HEK293T (cell line): ENCODE results near the gene FN3K.
A peak's percentile ranks its signal among the peaks of the same experiment; 100 is the strongest.
"Not testable (repeated sequence)": the region's sequence is repeated elsewhere in the genome, so short reads cannot be mapped to it uniquely, and the experiment has no call there.

Experiments used
- CTCF ChIA-PET: fragments of 350-600 bp; formaldehyde crosslinking; extraction: SDS; loops from one replicate; lab custom pipeline; 2021; ENCODE audit warnings: antibody characterized with exemption, inconsistent platforms; lab: Yijun Ruan, JAX
- POLR2A ChIA-PET: fragments of 350-600 bp; formaldehyde crosslinking; extraction: SDS; loops from one replicate; lab custom pipeline; 2020; ENCODE audit warnings: antibody characterized with exemption, inconsistent platforms; lab: Yijun Ruan, JAX
- DNase-seq: peaks from one replicate; pipeline ENCODE4 v3.0.0; 2012; ENCODE audit warnings: mixed read lengths; ENCODE audit errors: extremely low spot score
- ARNT ChIP-seq: fragments of 450-650 bp; IDR thresholded peaks from 2 replicates; pipeline ENCODE4 v1.6.1; 2017; ENCODE audit warnings: mild to moderate bottlenecking
- BHLHE40 ChIP-seq: fragments of 450-650 bp; IDR thresholded peaks from 2 replicates; pipeline ENCODE4 v1.6.1; 2016; ENCODE audit warnings: mild to moderate bottlenecking, moderate library complexity, borderline replicate concordance
- CTBP1 ChIP-seq: fragments of 450-650 bp; IDR thresholded peaks from 2 replicates; pipeline ENCODE4 v1.6.1; 2016; ENCODE audit warnings: borderline replicate concordance
- ELF4 ChIP-seq: fragments of 450-650 bp; IDR thresholded peaks from 2 replicates; pipeline ENCODE4 v1.6.1; 2017; ENCODE audit warnings: antibody characterized with exemption
- FOXA1 ChIP-seq: fragments of 450-650 bp; IDR thresholded peaks from 2 replicates; pipeline ENCODE4 v1.6.1; 2016; ENCODE audit warnings: mild to moderate bottlenecking
- FOXK2 ChIP-seq: fragments of 450-650 bp; IDR thresholded peaks from 2 replicates; pipeline ENCODE4 v1.6.1; 2016; ENCODE audit warnings: mild to moderate bottlenecking
- FOXM1 ChIP-seq: fragments of 450-650 bp; IDR thresholded peaks from 2 replicates; pipeline ENCODE4 v1.6.1; 2017; ENCODE audit warnings: mild to moderate bottlenecking, borderline replicate concordance
- HDGF ChIP-seq: fragments of 450-650 bp; IDR thresholded peaks from 2 replicates; pipeline ENCODE4 v1.6.1; 2017; ENCODE audit warnings: antibody characterized with exemption, borderline replicate concordance
- L3MBTL2 ChIP-seq: fragments of 450-650 bp; conservative IDR thresholded peaks from 2 replicates; pipeline ENCODE4 v1.6.1; 2016; ENCODE audit warnings: mild to moderate bottlenecking
- LEF1 ChIP-seq: fragments of 450-650 bp; IDR thresholded peaks from 2 replicates; pipeline ENCODE4 v1.6.1; 2017; ENCODE audit warnings: mild to moderate bottlenecking, borderline replicate concordance
- NFRKB ChIP-seq: fragments of 450-650 bp; IDR thresholded peaks from 2 replicates; pipeline ENCODE4 v1.6.1; 2016; ENCODE audit warnings: mild to moderate bottlenecking, moderate library complexity
- SP1 ChIP-seq: fragments of 450-650 bp; IDR thresholded peaks from 2 replicates; pipeline ENCODE4 v1.6.1; 2017
- SUZ12 ChIP-seq: fragments of 450-650 bp; IDR thresholded peaks from 2 replicates; pipeline ENCODE4 v1.6.1; 2016; ENCODE audit warnings: mild to moderate bottlenecking
- TARDBP ChIP-seq: fragments of 450-650 bp; IDR thresholded peaks from 2 replicates; pipeline ENCODE4 v1.6.1; 2016
- ZNF384 ChIP-seq: fragments of 450-650 bp; IDR thresholded peaks from 2 replicates; pipeline ENCODE4 v1.6.1; 2016
- TF ChIP-seq, protein P1 (sequence below): fragments of 450-650 bp; IDR thresholded peaks from 2 replicates; pipeline ENCODE4 v1.6.1; 2016

Gene FN3K

DNA sequence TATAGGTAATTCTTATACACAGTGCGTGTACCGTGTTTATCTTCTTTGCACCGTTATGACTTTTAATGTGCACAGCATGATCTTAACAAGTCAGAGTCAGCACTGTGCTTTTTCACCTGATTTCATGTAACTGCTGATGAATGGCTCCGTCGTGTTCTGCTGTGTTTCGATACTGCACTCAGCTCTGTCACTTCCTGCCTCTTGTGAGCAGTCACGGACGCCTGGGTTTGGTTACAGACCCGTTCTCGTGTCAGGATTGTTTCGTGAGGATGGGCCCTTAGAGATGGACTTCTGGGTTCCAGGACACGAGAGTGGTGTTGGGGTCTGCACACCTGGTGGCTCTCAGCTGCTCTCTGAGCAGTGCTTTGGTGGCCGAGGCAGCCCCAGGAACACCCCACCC, 41.0 kb downstream of the FN3K start:
- DNase-seq: no peak
- no peak for TF ChIP-seq HDGF
- no peak for TF ChIP-seq ARNT
- no peak for TF ChIP-seq TARDBP
- TF ChIP-seq, protein P1, sequence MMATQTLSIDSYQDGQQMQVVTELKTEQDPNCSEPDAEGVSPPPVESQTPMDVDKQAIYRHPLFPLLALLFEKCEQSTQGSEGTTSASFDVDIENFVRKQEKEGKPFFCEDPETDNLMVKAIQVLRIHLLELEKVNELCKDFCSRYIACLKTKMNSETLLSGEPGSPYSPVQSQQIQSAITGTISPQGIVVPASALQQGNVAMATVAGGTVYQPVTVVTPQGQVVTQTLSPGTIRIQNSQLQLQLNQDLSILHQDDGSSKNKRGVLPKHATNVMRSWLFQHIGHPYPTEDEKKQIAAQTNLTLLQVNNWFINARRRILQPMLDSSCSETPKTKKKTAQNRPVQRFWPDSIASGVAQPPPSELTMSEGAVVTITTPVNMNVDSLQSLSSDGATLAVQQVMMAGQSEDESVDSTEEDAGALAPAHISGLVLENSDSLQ: no peak
- no peak for TF ChIP-seq LEF1
- no peak for TF ChIP-seq L3MBTL2
- no peak for TF ChIP-seq FOXK2
- no peak for TF ChIP-seq ZNF384
- TF ChIP-seq FOXA1: no peak
- no peak for TF ChIP-seq ELF4
- ChIA-PET POLR2A (no interaction called here), CTCF (interaction anchor here (0.6 to 0.7 kb wide), 2 partner anchors 29 to 129 kb away, joined by 3 read pairs; no protein-coding TSS in a partner anchor)

DNA sequence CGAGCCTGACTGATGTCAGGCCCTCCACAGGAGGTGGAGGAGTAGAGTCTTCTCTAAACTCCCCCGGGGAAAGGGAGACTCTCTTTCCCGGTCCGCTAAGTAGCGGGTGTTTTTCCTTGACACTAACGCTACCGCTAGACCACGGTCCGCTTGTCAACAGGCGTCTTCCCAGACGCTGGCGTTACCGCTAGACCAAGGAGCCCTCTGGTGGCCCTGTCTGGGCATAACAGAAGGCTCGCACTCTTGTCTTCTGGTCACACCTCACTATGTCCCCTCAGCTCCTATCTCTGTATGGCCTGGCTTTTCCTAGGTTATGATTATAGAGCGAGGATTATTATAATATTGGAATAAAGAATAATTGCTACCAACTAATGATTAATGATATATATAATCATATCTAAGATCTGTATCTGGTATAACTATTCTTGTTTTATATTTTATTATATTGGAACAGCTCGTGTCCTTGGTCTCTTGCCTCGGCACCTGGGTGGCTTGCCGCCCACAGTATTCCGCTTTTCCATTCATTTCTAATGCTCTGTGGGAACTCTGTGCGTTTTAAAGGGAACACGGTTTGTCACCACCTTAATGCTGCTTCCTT, 42.5 kb downstream of the FN3K start:
- POLR2A ChIA-PET: not testable (repeated sequence)

DNA sequence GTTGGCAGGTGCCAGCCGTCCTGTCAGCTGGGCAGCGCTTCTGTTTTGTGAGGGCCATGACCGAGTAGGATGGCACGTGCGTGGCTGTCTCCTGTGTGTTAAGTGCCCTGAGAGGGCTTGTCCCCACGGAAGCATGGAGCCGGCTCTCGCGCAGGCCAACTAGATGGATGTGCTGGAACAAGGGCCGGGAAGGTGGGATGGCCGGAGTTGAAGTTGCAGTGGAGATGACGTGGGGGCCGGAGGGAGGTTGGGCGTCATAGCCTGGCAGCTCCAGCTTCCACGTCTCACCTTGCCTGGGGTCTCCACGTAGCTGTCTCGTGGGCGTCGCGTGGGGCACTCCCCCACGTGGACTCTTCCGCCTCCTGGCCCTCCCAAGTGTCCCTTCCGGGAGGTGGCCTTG, 44.1 kb downstream of the FN3K start:
- no peak for DNase-seq
- CTCF ChIA-PET: no interaction called here
- TF ChIP-seq NFRKB: no peak
- no peak for TF ChIP-seq BHLHE40
- TF ChIP-seq FOXA1: no peak
- TF ChIP-seq CTBP1: no peak
- TF ChIP-seq LEF1: no peak
- TF ChIP-seq FOXK2: no peak
- POLR2A ChIA-PET: no interaction called here

More for the DNA sequence above, 42.5 kb downstream of the FN3K start:
- CTCF ChIA-PET: interaction anchor here (0.9 kb wide), 1 partner anchor 59 kb away, joined by 4 read pairs; no protein-coding TSS in a partner anchor
- DNase-seq: not testable (repeated sequence)

DNA sequence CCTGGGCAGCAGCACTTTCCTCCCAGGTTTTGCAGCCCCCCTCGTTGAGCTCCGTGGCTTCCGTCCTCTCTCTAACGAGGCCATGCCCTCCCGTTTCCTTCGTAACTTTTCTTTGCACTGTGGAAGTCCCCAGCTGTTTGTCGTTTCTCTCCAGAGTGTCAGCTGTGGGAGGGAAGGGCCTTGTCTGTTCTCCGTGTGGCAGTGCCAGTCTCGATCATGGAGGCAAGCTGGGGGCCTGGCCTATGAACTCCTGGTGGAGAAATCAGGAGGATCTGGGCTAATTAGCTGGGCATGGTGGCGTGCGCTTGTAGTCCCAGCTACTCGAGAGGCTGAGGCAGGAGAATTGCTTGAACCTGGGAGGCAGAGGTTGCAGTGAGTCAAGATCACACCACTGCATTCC, 44.8 kb downstream of the FN3K start:
- no peak for DNase-seq
- ChIA-PET CTCF (no interaction called here), POLR2A (no interaction called here)
- TF ChIP-seq FOXK2 (no peak), HDGF (no peak), LEF1 (no peak), BHLHE40 (no peak), ARNT (no peak), NFRKB (no peak), ELF4 (no peak)

DNA sequence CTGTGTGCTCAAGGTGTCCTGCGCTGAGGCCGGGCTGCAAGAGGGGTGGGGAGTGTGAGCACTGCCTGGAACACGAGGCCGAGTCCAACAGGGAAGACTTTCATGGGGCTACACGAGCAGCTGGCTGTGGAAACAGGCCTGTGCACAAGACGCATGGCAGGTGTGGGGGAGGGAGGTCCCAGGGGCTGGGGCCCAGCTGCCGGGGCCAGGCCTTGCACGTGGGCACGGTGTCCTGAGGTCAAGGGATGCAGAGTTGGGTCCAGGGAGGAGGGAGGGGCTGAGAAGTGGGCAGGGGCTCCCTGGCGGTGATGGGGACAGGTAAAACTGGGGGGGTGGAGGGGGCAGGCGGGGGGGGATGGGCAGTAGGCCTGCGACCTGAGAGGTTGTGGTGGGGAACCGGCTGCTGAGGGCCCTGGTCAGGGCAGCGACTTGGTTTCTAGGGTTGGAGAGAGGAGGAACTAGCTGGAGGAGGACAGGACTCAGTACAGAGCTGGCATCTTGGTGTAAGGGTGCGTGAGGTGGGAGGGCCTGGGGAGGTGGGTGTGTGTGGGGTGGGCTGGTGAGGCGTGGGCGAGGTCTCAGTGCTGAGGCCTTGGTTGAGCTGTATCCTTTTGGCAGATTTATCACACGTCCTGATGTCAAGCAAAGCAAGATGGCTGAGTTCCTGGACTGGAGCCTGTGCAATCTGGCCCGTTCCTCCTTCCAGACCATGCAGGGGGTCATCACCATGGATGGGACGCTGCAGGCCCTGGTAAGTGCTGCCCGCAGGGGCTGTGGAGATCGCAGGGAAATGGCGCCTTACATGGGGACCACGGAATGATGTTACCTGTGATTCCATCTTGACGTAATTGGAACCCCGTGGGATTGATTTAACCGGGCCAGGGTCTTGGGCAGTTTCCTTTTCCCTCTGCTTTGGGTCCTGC, 45.8 kb downstream of the FN3K start:
- ChIA-PET CTCF (interaction anchor here (1.0 kb wide), 1 partner anchor 136 kb away, joined by 6 read pairs; no protein-coding TSS in a partner anchor), POLR2A (no interaction called here)
- TF ChIP-seq SP1: no peak
- peak; percentile 29; the same call in 1 of the 2 replicates for TF ChIP-seq HDGF
- DNase-seq: no peak

DNA sequence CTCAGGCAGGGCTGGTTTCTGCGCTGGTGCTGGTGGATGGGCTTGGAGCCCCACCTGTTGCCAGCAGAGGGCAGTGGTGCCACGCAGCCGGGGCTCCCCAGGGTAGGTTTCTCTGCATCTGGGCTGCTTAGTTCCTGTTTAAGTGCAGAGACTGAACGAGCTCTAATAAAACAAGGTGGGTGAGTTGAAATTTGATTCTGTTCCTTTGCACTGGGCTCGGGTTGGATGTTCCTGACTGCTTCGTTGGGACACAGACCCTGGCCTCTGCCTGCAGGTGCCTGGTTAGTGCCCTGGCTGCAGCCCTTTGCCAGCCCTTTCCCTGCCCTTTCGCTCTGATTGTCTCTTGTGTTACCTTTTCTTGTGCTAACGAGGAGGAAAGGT, 46.5 kb downstream of the FN3K start:
- POLR2A ChIA-PET: no interaction called here
- TF ChIP-seq ELF4 (no peak), L3MBTL2 (no peak), BHLHE40 (no peak), CTBP1 (no peak), ARNT (no peak), NFRKB (no peak), LEF1 (no peak), FOXM1 (no peak), FOXA1 (no peak), SUZ12 (no peak)
- TF ChIP-seq, protein P1: no peak
- CTCF ChIA-PET: interaction anchor here (0.6 to 1.0 kb wide), 4 partner anchors 31 to 573 kb away, joined by 3 to 6 read pairs (median 4); no protein-coding TSS in a partner anchor

DNA sequence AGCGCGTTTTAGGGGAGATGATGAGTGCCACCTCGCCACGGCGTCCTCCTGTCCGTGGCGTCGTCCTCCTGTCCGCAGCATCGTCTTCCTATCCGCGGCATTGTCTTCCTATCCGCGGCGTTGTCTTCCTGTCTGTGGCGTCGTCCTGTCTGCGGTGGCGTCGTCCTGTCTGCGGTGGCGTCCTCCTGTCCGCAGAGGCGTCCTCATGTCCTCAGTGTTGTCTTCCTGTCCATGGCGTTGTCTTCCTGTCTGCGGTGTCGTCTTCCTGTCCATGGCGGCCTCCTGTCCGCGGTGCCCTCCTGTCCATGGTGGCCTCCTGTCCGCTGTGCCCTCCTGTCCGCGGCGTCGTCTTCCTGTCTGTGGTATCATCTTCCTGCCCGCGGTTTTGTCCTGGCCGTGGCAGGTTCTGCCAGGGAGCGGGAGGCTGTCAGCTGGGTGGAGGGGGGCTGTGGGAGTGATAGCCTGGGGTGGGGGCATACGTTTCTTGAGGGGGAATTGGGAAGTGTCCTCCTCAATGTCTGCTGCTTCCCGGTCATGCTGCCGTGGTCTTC, 47.3 kb downstream of the FN3K start:
- POLR2A ChIA-PET: no interaction called here
- TF ChIP-seq L3MBTL2: no peak
- no peak for TF ChIP-seq SP1
- no peak for TF ChIP-seq BHLHE40
- TF ChIP-seq ARNT: no peak
- no peak for TF ChIP-seq SUZ12
- DNase-seq: no peak
- CTCF ChIA-PET: no interaction called here

More for the DNA sequence above, 46.5 kb downstream of the FN3K start:
- peak; percentile 92 for DNase-seq
